Gastrocnemius medialis (tissue), 4 donors: Measurements from ENCODE around the gene FGF1. TPM values are rescaled to one million over a fixed set of nuclear protein-coding genes. Genes with fewer than 3 reads are reported as not detected.
A peak's percentile ranks its signal among the peaks of the same experiment; 100 is the strongest.

Experiments
- ATAC-seq, 2 donors: fragments of 150-250 bp; one replicate each; pipeline ENCODE4 v1.9.1; 2016
- DNase-seq, 2 donors: peaks; one replicate each; pipeline ENCODE4 v3.0.0-alpha.2; 2019
- H3K27ac ChIP-seq, 4 donors: fragments of 200-600 bp; sonication (generic); 1 replicate in 1 of 4; 2 replicates in 3 of 4; pipeline ENCODE4 v1.5.1; 2016 to 2018; ENCODE audit warnings: mild to moderate bottlenecking in 2 of 4, moderate library complexity in 1 of 4
- H3K27me3 ChIP-seq, 3 donors: fragments of 200-600 bp; sonication (generic) in 2 of 3; 1 replicate in 1 of 3; 2 replicates in 2 of 3; pipeline versions ENCODE4 v1.5.1 to v1.6.0; 2016 to 2019; ENCODE audit warnings: mild to moderate bottlenecking in 1 of 3, moderate library complexity in 1 of 3
- H3K36me3 ChIP-seq, 2 donors: fragments of 200-600 bp; sonication (generic) in 1 of 2; one replicate each; pipeline ENCODE4 v1.5.1; 2017 to 2018
- H3K4me1 ChIP-seq, 2 donors: fragments of 200-600 bp; sonication (generic) in 1 of 2; one replicate each; pipeline ENCODE4 v1.5.1; 2016 to 2017; ENCODE audit warnings: mild to moderate bottlenecking in 2 of 2
- H3K4me3 ChIP-seq, 4 donors: fragments of 200-600 bp; sonication (generic) in 3 of 4; 1 replicate in 1 of 4; 2 replicates in 3 of 4; pipeline ENCODE4 v1.5.1; 2016 to 2019; ENCODE audit warnings: mild to moderate bottlenecking in 2 of 4
- H3K9me3 ChIP-seq, 3 donors: fragments of 200-600 bp; sonication (generic) in 2 of 3; 1 replicate in 1 of 3; 2 replicates in 2 of 3; pipeline ENCODE4 v1.5.1; 2016 to 2019
- CTCF ChIP-seq, 5 experiments: fragments of 450-650 bp in 3 of 5; fragments of 200-600 bp in 2 of 5; sonication (generic) in 2 of 5; IDR thresholded peaks in 4 of 5; conservative IDR thresholded peaks in 1 of 5; 1 replicate in 4 of 5; 2 replicates in 1 of 5; pipeline ENCODE4 v1.5.1; 2016 to 2019; ENCODE audit warnings: antibody characterized with exemption in 5 of 5, mild to moderate bottlenecking in 3 of 5, moderate library complexity in 3 of 5
- POLR2A ChIP-seq, 2 donors: fragments of 450-650 bp; IDR thresholded peaks; one replicate each; pipeline ENCODE4 v1.6.1; 2017; ENCODE audit warnings: antibody characterized with exemption in 2 of 2, mild to moderate bottlenecking in 2 of 2, moderate library complexity in 2 of 2
- in situ Hi-C, 4 donors: fragments of 200-750 bp; cut with MboI; loops; one replicate each; pipeline versions ENCODE4 v1.15.0 to v1.8.0; 2017; ENCODE audit warnings: low sequenced_read_pairs in 4 of 4
- intact Hi-C: fragments of 100-400 bp; cut with DNase I; formaldehyde crosslinking; loops from one replicate; pipeline ENCODE4 v1.15.1; 2023; ENCODE audit warnings: low total_unique reads
- total RNA-seq, 4 donors: library from RNA; depleted of rRNA; stranded (reverse); fragments of >200 nt; gene quantifications; one replicate each; pipeline versions ENCODE4 v1.1.0 to v1.2.3, GENCODE V29; 2016

Gene FGF1
- total RNA-seq, 4 donors from 2014 or later, result 0.41 to 2.1 (median 1.2) TPM

GRCh38 chr5:142626099-142626498 is 59.8 kb downstream of the FGF1 start:
- no peaks in the 10 kb centered on the region for H3K9me3 ChIP-seq
- peak overlapping the region in 1 of 4 donors; percentile 0 for H3K27ac ChIP-seq
- no peak overlapping the region for H3K4me3 ChIP-seq
- ATAC-seq (no peak), DNase-seq (no peak)
- in situ Hi-C loops (no loop called here), intact Hi-C loops (no loop called here)
- no peaks in the 10 kb centered on the region for H3K36me3 ChIP-seq
- TF ChIP-seq CTCF (IDR thresholded peaks at IDR 0.05 in 4 of 5, conservative IDR thresholded peaks at IDR 0.05 in 1 of 5), result no peak
- no peak for TF ChIP-seq POLR2A (IDR thresholded peaks at IDR 0.05)
- H3K27me3 ChIP-seq, result no peaks in the 10 kb centered on the region
- H3K4me1 ChIP-seq, result peaks cover 8 to 12% of the 10 kb centered on the region in 2 donors

DNA sequence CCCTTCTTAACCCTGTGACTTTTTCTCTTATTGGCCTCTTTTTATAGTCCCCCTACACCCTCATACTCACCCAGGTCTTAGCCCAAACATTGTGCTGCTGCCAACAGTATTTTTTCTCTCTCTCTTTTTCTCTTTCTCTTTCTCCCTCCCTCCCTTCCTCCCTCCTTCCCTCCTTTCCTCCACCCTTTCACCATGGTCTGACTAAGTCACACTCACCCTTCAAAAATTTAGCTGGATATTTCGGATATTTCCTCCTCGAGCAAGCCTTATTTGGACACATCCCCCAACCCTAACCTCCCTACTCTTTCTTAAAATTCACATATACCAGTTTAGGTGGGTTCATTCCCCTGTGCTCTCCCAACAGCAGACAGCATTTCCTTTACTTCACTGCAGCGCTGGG is 64.7 kb downstream of the FGF1 start:
- Histone ChIP-seq H3K36me3 (no peaks in the 10 kb centered on the region), H3K4me3 (no peak overlapping the region), H3K4me1 (peaks cover 2 to 9% of the 10 kb centered on the region in 2 donors), H3K27me3 (no peaks in the 10 kb centered on the region), H3K27ac (no peak overlapping the region), H3K9me3 (no peaks in the 10 kb centered on the region)
- TF ChIP-seq CTCF (IDR thresholded peaks at IDR 0.05 in 4 of 5, conservative IDR thresholded peaks at IDR 0.05 in 1 of 5), result no peak
- TF ChIP-seq POLR2A (IDR thresholded peaks at IDR 0.05), result no peak
- in situ Hi-C loops (loop anchor here in 2 of 4 donors (25.0 kb wide), 1 partner anchor 266 kb away; no protein-coding TSS in a partner anchor), intact Hi-C loops (no loop called here)
- DNase-seq (no peak), ATAC-seq (no peak)

DNA sequence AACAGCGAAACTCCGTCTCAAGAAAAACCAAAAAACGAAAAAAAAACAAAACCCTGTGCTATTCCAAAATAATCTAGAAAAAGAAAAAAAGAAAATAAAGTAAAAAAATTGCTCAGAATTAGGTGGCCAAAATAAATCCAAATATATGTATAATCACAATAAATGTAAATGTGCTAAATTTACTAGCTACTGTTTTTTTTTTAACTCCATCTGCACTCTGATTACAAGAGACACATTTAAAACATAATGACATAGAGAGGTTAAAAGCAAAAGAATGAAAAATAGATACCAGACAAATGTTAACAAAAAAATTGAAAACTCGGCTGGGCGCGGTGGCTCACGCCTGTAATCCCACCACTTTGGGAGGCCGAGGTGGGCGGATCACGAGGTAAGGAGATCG is 66.1 kb downstream of the FGF1 start:
- H3K27me3 ChIP-seq, result no peaks in the 10 kb centered on the region
- H3K9me3 ChIP-seq, result no peaks in the 10 kb centered on the region
- ATAC-seq (no peak), DNase-seq (no peak)
- intact Hi-C loops (no loop called here), in situ Hi-C loops (loop anchor here in 2 of 4 donors (25.0 kb wide), 1 partner anchor 267 kb away; no protein-coding TSS in a partner anchor)
- H3K4me1 ChIP-seq, result no peaks in the 10 kb centered on the region
- no peak overlapping the region for H3K4me3 ChIP-seq
- TF ChIP-seq CTCF (IDR thresholded peaks at IDR 0.05 in 4 of 5, conservative IDR thresholded peaks at IDR 0.05 in 1 of 5) (no peak), POLR2A (IDR thresholded peaks at IDR 0.05) (no peak)
- no peak overlapping the region for H3K27ac ChIP-seq
- H3K36me3 ChIP-seq, result no peaks in the 10 kb centered on the region

DNA sequence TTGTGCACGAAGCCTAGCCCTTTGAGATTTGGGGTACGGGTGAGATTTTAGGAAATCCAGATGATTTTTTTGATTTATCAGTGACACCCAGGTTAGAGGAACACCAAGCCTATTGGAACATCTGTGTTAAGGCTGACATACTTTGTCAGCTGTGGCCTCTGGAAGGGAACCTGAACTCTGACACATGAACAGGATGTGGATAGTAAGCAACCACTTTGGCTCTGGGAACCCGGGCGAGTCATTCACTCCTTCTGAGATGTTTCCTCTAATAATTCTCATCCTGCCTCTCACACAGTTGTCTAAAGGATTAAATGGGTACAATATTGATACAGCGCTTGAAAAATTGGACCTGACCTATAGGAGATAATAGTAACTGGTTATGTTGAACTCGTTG is 67.8 kb downstream of the FGF1 start:
- ATAC-seq, result no peak
- Histone ChIP-seq H3K9me3 (no peaks in the 10 kb centered on the region), H3K27me3 (no peaks in the 10 kb centered on the region), H3K4me3 (no peak overlapping the region), H3K27ac (peak overlapping the region in 1 of 4 donors; percentile 45), H3K4me1 (no peaks in the 10 kb centered on the region), H3K36me3 (no peaks in the 10 kb centered on the region)
- in situ Hi-C loops, result loop anchor here in 2 of 4 donors (25.0 kb wide), 1 partner anchor 269 kb away; no protein-coding TSS in a partner anchor
- intact Hi-C loops, result no loop called here
- DNase-seq, result no peak
- TF ChIP-seq POLR2A (IDR thresholded peaks at IDR 0.05) (no peak), CTCF (IDR thresholded peaks at IDR 0.05 in 4 of 5, conservative IDR thresholded peaks at IDR 0.05 in 1 of 5) (no peak)
